Breast epithelium (tissue), 3 donors: ENCODE measurements around the gene RHBDD3.

ENCODE experiments used
- POLR2A ChIP-seq: fragments of 450-650 bp; IDR thresholded peaks from one replicate; pipeline ENCODE4 v1.6.1; 2016; ENCODE audit warnings: antibody characterized with exemption, mild to moderate bottlenecking, moderate library complexity
- TF ChIP-seq, protein P1 (sequence below), 3 donors: fragments of 450-650 bp; IDR thresholded peaks; one replicate each; pipeline ENCODE4 v1.5.1; 2016 to 2017; ENCODE audit warnings: antibody characterized with exemption in 3 of 3, mild to moderate bottlenecking in 3 of 3, moderate library complexity in 3 of 3

DNA sequence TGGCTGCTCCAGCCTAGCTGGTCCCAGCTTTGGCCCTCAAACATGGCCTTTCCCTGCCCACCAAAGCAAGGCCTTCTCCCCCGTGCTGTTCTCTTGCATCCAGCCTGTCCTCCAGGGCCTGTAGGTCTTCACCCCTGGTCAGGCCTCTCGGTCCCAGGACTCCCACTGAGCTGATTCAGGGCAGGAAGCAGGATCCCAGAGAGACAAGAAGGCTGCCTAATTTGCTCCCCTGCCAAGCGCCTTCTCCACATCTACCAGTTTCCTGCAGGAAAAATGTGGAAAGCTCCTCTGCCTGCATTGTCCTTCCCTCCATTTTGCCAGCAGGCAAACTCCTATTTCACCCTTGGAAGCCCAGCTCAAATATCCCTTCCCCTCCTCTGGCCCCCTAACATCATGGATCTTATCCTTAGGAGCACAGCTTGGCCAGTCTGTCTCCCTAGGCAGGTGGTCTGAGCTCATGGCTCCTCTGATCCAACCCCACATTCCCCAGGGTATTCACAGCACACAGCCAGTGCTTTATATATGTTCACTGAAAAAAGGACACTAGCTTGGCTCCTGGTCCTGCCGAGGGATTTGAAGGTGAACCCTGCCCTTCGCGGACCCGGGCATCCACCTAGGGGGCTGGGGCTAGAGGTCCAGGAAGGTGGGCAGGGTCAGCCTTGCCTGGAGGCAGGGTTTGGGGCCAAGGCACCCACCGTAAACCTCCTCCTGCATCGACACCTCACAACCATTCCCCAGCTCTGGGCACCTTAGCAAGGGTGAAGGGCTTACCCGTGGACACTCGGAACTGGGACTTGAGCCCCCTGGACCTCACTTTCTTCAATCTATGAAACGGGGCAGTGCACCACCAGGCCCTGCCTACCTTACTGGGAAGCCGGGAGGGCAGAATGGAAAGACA lies 968 bp downstream of the RHBDD3 start:
- TF ChIP-seq, protein P1, sequence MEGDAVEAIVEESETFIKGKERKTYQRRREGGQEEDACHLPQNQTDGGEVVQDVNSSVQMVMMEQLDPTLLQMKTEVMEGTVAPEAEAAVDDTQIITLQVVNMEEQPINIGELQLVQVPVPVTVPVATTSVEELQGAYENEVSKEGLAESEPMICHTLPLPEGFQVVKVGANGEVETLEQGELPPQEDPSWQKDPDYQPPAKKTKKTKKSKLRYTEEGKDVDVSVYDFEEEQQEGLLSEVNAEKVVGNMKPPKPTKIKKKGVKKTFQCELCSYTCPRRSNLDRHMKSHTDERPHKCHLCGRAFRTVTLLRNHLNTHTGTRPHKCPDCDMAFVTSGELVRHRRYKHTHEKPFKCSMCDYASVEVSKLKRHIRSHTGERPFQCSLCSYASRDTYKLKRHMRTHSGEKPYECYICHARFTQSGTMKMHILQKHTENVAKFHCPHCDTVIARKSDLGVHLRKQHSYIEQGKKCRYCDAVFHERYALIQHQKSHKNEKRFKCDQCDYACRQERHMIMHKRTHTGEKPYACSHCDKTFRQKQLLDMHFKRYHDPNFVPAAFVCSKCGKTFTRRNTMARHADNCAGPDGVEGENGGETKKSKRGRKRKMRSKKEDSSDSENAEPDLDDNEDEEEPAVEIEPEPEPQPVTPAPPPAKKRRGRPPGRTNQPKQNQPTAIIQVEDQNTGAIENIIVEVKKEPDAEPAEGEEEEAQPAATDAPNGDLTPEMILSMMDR (IDR thresholded peaks at IDR 0.05) = no peak
- TF ChIP-seq POLR2A = no peak
